HG02981 (cell line): ENCODE measurements around the gene ONECUT2.
A peak's percentile ranks its signal among the peaks of the same experiment; 100 is the strongest.
"Not testable (repeated sequence)": the region's sequence is repeated elsewhere in the genome, so short reads cannot be mapped to it uniquely, and the experiment has no call there.

Source experiments
- ATAC-seq: cut with Tn5 transposase; IDR thresholded peaks from one replicate; pipeline ENCODE4 v1.9.1; 2021; ENCODE audit warnings: mild to moderate bottlenecking, moderate library complexity; ENCODE audit not compliant: unreplicated experiment

Gene ONECUT2

GRCh38 chr18:57434536-57435494 lies at the start of gene ONECUT2:
ONECUT2 (plus strand) TSS chr18:57435374; CDS start chr18:57435717, 343 bp downstream.
- peak; percentile 88 for ATAC-seq

DNA sequence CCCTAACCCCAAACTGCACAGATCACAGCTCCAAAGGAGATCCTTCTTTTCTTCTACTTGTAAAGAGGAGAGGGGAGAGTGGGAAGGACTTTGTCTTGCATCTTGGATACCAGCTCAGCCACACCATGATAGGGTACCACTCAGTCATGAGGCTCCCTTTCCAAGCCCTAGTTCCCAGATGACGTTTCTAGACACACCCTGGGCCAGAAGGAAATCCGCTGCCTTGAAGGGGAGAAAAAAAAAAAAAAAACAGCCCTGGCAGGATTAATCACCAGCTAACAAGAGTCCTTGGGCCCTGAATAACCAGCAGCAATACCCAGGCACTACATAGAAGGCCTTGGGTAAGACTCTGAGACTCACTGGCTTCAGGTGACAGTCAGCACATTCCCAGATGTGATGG lies 45.9 kb upstream of the ONECUT2 start:
- ATAC-seq, result no peak

DNA sequence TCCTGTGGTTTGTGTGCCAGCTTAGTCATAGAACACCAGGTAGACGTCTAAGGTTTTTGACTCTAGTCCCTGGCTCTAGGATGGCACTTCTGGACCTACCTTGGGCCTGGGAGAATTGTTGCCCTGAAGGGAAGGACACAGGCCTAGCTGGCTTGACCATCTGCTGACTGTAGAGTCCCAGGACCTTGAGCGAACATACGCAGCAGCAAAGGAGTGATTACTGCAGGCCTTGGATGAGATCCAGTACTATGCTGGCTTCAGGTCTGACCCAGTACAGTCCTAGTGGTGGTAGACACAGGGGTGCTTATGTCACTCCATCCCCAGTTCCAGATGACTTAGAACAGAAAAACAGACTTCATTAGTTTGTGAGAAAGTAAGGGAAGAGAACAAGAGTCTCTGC lies 45.1 kb upstream of the ONECUT2 start:
- ATAC-seq, result no peak

DNA sequence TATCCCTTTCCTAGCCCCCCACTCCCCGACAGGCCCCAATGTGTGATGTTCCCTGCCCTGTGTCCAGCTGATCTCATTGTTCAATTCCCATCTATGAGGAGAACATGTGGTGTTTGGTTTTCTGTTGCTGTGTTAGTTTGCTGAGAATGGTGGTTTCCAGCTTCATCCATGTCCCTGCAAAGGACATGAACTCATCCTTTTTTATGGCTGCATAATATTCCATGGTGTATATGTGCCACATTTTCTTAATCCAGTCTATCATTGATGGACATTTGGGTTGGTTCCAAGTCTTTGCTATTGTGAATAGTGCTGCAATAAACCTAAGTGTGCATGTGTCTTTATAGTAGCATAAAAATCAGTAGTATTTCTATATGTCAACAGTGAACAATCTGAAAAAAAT lies 40.4 kb upstream of the ONECUT2 start:
- not testable (repeated sequence) for ATAC-seq

- ATAC-seq, result not testable (repeated sequence)
Measured at GRCh38 chr18:57396831-57397230, 38.3 kb upstream of the ONECUT2 start.

DNA sequence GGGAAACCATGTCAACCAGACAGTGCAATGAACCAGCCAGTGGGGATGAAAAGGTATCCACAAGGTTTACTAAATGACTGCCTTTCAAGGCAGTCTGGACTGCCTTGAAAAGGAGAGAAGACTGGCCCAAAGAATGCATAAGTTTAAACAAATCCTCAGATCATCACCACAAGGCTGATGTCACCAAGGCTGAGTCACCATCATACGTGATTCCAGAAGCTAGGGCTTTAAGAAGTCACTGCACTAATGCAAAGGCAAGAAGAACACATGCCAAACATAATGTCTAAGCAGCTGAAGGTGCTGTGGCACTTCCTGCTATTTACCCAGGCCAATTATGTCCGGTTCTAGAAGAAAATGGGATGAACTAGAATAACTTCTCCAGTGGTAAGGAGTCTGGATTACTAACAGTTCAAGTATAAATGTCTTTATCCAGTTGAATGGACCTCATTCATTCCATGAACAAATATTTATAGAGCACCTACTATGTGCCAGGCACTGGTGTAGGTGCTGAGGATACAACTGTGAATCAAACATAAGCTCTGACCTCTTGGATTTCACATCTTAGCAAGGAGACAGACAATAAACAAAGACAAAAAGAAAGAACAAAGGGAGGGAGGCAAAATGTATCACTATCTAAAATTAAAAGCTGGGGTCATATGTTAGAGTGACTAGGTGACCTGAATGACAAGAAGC lies 37.6 kb upstream of the ONECUT2 start:
- ATAC-seq, result no peak

DNA sequence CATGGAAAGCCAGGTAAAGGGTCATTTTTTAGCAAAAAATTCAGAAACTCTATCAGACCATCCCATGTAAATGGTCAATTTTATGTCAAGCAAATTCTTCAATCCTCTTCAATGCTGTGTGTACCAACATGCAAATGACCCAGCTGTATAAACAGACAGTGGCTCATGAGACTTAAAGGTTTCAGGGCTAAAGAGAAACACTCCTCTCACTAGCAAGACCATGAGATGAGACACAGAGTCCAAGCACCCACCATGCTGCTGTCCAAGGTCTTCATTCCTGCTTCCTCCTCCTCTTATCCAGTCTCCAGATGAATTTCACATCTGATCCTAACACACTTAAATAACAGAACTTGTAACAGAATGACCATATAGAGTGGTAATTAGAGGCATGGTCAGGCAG lies 30.8 kb upstream of the ONECUT2 start:
- no peak for ATAC-seq

- no peak for ATAC-seq
Measured at GRCh38 chr18:57409650-57410049, 25.5 kb upstream of the ONECUT2 start.

- ATAC-seq, result no peak
Measured at GRCh38 chr18:57410749-57411148, 24.4 kb upstream of the ONECUT2 start.

- ATAC-seq, result no peak
Measured at GRCh38 chr18:57416542-57416941, 18.6 kb upstream of the ONECUT2 start.

DNA sequence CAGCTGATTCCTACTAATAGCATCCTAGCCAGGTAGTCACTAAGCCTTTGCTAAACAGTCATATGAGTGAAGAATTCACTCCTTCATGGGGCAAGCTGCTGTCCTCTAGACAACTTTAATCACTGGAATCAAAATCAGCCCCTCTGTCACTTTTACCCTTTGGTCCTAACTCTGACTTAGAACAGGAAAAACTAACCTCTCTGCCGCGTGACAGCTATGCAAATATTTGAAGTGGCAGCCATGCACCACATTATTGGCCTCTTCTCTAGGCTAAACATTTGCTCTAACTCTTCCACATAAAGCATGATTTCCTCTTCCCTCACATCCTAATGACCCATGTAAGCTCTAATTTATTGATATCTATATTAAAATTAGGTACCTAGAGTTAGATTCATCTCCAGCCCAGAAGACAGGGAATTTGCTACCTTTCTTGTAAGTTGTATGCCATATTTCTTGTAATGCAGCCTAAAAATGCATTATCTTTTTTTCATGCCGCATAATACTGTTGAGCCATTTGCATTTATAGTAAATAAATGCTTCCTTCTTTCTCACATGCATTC lies 12.8 kb upstream of the ONECUT2 start:
- ATAC-seq, result no peak

DNA sequence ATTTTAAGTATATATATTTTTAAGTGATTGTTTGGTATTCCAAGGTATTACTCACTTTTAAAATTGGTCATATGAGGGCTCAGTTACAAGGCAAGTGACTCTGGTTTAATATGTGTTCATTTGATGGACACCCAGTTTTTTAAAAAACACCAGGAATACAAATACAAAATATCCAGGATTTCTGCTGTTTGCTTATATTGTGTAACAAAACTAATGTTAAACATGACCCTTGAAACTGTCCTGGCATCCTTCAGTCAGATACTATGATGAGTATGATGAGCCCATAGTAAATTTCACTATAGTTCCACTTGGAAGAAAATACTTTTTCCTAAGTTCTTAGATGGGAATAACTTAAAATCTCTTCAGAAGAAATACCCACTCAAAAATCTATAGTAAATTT lies 11.4 kb upstream of the ONECUT2 start:
- ATAC-seq, result no peak

GRCh38 chr18:57425096-57425495 lies 10.1 kb upstream of the ONECUT2 start:
- no peak for ATAC-seq

DNA sequence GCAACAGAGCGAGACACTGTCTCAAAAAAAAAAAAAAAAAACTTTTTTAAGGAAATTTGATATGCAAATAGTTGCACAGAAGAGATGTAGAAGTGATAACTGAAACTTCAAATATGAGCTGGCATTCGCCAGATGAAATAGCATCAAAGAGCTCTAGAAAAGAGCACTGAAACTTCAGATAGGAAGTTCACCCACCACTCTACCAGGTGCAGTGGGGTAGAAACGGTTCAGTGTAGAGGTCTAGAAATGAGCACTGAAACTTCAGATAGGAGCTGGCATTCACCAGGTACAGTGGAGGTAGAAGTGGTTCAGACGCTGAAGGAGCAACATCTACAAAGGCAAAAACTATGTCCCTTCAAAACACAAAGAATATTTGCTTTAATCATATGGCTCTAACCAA lies 9.0 kb upstream of the ONECUT2 start:
- ATAC-seq, result no peak

DNA sequence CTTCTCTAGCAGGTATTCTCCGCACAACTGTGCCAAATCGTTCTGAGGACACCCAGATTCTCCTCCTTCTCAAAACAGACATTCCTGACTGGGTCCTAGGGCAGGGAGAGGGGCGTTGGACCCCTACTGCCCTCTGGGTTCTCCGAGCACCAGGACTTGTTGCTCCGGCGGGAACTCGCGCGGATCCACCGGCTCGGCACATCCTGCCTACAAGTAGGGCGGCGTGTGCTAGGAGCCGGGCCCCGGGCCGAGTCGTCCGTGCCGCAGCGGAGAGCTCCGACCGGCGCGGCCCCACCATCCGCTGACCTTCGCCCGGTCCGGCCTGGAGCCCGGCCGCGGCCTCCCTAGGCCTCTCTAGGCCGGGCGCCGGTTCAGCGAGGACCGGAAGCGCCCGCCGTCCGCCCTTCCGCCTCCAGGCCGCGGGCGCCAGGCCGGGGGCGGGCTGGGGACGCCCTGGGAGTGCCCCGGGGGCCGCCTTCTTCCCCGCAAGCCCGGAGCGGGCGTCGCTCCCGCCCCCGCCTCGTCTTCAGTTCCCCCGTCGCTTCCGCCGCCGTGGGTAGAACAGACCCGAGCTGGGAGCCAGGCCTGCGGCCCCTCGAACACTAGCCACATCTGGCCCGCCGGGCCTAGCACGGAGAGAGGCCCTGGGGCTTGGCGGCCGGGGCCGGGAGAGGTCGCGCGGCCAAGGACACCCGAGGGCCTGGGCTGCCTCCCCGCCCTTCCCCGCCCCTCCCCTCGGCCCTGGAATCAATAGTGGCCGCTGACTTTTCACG lies 7.6 kb upstream of the ONECUT2 start:
- no peak for ATAC-seq

DNA sequence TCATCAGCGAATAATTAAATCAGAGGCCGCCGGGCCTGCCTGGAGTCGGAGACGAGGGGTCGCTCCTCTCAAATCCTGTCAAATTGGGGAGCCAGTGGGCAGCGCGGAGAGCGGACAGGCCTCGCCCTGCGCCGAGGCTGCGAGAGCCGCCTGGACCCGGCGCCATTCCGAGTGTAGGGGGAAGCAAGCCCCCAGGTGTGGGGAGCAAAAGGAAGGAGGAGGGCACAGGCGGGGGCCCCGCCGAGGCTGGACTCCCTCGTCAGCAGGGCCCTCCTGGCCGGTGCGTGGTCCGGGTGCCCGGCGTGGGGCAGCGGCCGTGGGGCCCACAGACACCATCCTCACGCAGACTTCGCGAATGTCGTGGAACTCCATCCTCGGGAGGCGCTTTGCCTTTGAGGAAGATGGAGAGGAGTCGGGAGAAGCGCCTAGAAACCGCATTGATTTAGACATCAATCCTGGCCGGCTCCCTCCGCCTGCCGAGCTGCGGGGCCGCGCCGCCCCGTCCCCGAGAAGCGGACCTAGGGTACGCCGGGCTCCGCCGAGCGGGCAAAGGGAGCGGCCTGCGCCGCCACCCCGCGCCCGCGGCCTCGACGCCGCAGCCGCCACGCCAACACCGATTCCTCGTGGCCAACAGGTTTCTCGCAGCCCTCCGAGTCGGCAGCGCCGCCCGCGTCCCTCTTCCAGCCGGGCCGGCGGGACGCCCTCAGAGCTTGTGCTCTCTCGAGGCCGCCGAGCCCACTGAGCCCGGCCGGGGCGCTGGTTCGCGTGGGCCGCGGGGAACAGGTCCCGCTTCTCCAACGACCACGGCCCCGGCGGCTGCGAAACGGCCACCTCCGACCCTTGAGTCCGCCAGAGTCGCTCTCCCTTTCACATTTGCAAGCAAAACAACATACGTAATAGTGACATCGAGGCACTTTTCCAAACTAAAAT lies 6.7 kb upstream of the ONECUT2 start:
- no peak for ATAC-seq

DNA sequence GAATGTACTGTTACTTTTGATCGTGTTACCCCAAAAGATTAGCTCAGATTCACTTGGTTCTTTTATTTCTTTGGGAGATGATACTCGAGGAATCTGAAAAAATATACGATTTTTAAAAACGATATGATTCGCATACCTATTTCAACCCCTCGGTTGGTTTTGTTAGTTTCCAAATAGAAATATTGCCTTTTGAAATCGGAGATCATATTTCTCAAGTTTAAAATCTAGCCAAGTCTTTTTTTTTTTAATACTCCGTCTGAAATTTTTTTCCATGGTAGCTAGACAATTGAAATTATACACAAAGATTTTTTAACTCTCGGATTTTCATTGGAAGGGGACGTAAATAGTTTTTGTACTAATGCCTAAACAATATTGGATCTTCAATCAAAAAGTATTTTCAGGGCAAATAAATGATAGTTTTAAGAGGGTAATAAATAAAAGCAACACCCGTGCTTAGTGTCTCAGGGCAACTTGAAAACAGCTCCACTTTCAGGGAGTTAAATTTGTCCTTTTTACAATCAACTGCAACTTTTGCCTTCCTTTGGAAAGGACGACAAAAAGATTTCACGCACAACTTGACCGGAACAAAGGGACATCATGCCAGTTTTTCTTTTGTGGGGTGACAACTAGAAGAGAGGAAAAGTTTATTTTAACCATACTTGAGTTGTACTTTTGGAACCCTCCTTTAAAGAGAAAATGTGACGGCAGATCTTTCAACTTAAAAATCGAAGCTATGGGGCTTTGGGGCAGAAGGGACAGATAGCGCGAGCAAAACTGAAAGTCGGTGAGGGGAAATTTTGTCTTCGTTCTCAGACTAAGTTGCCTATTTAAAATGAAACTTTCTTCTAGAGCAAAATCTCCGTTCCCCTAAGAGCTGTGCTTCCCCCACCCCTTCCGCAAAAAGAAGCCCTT lies 5.8 kb upstream of the ONECUT2 start:
- ATAC-seq, result no peak

DNA sequence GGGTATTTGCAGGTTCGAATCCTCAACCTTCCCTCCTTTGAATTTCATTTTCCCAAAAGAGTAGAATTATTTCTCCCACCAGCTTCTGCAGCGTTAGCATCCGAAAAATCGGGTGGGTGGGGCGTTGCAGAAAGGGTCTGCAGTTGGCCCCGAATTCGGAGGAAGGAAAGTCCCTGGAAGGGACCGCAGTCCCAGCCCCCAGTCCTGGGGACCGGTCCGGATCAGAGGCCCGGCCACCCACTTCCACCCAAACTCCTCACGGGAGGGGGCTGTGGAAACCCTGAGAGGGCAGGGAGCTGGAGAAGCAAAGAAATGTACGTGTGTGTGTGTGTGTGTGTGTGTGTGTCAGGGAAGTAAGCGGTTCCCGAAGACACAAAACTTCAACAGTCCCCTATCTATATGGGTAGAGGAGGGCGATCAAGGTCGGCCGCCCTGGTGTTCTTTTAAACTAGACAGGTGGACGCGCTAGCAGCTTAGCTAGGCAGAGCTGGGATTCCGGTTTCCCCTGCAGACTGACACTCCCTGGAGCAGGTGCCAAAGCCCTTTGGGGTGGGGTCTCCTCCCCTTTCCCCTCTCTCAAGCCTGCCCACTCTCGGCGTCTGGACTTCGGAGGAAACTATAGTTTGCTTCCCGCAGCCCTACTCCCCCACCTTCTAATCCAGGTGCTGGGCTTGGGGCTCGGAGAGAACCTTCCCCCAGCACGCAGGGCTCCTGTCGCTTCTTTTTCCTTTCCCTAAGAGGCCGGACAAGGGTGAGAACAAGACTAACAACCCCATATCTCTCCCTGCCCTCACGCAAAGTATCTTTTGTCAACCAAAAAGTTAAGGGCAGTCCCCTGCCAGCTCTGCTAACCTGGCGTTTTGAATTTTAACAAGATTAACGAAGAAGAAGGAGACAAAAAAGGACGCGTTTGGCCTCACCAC lies 4.8 kb upstream of the ONECUT2 start:
- ATAC-seq, result no peak
